ENCODE data around the gene ACSL3.
"Not testable (repeated sequence)": the region's sequence is repeated elsewhere in the genome, so short reads cannot be mapped to it uniquely, and the experiment has no call there.

ACSL3 gene

GRCh38 chr2:222907790-222908441, 47.1 kb downstream of the ACSL3 start:
- DNase-seq (ENCODE audit: extremely low read depth in 1 of 2, low read depth in 1 of 2), result no peak

GRCh38 chr2:222909286-222909685, 48.5 kb downstream of the ACSL3 start:
- DNase-seq (ENCODE audit: extremely low read depth in 1 of 2, low read depth in 1 of 2), result no peak

GRCh38 chr2:222912117-222912516, 51.3 kb downstream of the ACSL3 start:
- DNase-seq (ENCODE audit: extremely low read depth in 1 of 2, low read depth in 1 of 2), result no peak

DNA sequence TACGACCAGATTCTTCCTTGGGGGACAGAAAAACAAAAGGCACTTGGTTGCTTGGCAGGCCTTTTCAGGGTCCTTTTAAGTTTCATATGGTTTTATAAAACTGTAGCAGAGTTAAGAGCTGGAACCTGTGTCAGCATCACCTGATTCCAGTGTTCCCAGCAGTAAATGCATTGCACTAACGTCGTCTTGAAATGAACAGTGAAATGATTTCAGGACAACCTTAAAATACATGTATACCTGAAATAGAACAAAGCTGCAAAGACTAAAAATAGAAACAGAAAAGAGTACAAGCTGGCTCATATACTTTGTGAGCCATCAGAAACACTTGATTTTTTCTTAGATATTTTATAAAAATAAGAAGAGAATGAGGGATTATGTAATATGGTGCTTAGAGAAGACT, 51.9 kb downstream of the ACSL3 start:
- DNase-seq (ENCODE audit: extremely low read depth in 1 of 2, low read depth in 1 of 2), result no peak

DNA sequence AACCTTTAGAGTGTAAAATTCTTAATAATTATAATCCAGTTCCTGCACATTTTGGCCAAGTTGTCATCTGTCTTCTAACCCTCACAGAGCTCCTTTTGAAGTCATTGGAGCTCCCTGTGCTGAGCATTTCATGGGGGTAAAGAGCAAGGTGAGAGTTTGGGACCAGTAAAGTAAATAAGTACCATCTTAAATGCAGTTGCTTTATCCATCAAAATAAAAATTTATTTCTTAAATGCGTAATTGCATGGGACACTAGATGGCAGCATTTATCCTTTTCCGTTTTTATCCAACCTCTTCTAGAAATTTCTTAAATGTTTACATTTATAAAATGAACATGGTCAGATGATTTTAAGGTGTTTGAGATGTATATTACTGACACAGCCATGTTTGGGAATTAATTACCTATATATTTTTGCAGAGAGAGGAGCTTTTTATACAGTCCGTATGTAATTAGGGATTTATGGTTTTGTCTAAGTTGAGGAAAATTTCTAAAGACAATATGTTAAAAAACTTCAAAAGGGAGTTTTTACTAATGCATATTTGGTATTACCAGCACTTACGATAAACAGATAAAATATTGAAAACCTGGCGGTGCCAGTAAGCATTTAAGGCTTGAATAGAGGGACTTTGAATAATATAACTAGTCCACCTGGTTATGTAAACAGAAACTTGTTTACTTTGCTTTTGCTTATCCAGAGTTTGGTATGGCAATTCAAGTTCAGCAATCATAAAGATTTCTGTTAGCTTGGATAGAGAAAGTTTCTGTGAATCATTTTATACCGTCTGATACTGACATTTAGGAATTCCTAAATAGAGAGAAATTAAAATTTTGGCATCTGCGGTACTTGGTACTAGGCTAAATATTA, 54.5 kb downstream of the ACSL3 start:
- no peak for DNase-seq (ENCODE audit: extremely low read depth in 1 of 2, low read depth in 1 of 2)

- no peak for DNase-seq (ENCODE audit: extremely low read depth in 1 of 2, low read depth in 1 of 2)
Observed at GRCh38 chr2:222916229-222917197, 55.7 kb downstream of the ACSL3 start.

DNA sequence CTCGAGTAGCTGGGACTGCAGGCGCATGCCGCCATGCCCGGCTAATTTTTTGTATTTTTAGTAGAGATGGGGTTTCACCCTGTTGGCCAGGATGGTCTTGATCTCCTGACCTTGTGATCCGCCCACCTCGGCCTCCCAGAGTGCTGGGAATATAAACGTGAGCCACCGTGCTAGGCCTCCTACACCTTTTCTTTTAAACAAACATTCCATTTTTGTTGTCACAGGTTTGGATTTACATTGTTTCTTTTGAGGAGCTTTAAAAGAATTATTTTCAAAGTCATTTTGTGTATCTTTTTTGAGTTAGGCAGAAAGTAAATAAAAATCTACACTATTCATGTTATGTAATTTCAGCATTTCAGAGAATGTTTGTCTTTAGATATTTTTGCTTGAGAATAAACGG, 56.4 kb downstream of the ACSL3 start:
- not testable (repeated sequence) for DNase-seq (ENCODE audit: extremely low read depth in 1 of 2, low read depth in 1 of 2)

DNA sequence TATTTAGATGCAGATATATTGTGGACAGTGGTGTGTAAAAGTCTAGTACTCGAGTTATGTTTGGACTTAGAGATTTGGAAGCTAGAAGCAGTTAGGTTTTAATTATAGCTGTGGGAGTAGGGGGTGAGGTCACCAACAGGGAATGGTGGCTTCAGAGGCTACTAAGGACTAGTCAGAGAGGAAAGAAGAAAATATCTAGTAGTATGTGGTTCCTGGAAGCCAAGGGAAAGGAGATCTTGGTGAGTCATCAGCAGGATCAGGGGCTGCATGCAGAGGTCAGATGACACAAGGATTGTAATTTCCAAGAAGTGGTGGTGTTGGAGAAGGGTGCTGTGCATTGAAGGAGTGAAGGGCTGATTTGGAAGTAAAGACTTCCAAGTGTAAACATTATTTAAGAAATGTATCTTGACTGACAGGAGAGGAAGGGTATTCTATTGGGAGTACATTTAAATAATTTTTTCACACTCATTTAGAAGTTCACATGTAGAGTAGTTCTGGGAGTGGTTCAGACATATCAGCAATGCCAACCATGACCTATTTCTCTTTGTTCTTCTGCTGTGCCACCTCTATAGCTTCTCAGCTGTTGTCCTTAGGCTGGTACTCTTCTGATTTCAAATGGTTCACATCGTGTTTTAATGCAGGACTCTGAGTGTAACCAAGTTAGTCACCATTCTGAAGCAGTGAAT, 59.1 kb downstream of the ACSL3 start:
- no peak for DNase-seq (ENCODE audit: extremely low read depth in 1 of 2, low read depth in 1 of 2)

DNA sequence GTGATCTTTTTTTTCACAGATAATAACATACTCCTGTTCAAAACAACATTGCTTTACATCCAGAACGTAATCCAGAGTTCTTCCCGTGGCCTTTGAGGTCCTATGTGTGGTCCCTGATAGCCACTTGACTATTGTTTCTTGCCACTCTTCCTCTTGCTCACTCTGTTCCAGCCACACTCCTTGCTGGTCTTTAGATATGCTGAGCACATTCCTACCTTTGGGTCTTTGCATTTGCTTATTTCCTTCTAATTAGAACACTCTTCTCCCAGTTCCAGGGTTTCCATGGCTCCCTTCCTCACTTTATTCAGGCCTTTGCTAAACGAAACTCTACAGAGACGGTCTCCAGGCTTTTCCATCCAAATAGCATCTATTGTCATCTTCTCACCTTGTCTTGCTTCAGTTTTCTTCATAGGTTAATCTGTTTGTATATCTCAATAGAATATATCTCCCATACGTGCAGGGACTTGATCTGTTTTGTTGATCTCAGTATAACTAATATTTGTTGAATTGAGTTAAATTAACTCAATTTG, 59.9 kb downstream of the ACSL3 start:
- no peak for DNase-seq (ENCODE audit: extremely low read depth in 1 of 2, low read depth in 1 of 2)

DNA sequence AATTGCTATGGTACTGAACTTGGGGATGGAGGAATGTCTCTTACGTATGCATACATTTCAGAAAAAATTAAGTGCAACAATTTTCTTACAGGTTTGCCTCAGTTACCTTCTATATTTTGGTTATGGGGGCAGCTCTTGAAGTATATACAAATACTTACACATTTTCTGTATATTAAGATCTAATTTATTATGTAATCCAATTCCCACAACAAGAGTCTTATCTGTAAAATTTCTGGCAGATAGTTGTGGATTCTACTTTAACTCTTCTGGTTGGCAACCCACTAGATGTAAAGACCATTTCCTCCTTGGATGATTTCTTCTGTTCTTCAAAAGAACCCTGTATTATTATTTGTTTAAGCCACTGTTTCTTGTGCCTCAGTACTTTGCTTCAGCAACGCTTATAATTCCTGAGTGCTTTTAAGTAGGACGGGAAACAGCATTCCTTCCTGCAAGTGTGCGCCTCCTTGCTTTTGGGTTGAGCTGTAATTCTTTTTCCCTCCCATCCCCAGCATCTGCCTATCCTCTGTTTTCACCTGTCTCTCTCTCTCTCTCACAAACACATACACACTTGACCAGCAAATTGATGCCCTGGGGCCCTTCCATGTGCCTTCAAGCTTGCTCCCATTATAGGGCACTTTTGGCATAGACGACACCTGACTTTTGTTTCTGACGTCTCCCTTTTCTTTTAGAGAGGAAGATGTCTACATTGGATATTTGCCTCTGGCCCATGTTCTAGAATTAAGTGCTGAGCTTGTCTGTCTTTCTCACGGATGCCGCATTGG, 61.4 kb downstream of the ACSL3 start:
- DNase-seq (ENCODE audit: extremely low read depth in 1 of 2, low read depth in 1 of 2), result no peak

DNA sequence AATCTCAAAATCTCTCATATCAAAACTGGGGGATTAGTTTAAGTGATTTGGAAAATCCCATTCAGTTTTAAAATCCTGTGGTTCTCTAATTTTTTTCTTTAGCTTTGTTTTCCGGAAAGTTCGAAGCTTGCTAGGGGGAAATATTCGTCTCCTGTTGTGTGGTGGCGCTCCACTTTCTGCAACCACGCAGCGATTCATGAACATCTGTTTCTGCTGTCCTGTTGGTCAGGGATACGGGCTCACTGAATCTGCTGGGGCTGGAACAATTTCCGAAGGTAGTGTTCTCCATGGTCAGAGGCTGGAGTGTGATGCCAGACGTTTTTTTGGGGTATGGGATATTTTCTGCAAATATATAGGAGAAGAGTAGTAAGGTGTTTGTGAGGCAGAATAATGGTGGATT, 66.1 kb downstream of the ACSL3 start:
- DNase-seq (ENCODE audit: extremely low read depth in 1 of 2, low read depth in 1 of 2), result no peak

DNA sequence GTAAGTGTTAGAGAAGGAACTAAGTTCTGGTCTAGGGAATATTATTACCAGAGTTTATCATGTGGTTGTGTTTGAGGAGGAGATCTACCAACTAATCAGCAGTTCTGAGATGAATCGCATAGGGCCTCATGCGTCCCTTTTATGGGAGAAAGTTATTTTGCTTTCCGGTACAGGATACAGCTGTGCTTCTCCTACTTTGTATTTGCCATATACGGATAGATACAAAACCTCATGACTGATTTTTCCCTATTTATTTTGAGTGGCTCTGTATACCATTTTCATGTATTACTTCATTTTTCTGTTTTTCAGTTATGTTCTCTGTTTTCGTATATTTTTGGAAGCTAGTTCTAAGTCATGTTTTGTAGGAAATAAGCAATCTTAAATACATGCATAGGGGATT, 66.8 kb downstream of the ACSL3 start:
- DNase-seq (ENCODE audit: extremely low read depth in 1 of 2, low read depth in 1 of 2), result no peak

GRCh38 chr2:222928335-222928734, 67.5 kb downstream of the ACSL3 start:
- DNase-seq (ENCODE audit: extremely low read depth in 1 of 2, low read depth in 1 of 2), result no peak

DNA sequence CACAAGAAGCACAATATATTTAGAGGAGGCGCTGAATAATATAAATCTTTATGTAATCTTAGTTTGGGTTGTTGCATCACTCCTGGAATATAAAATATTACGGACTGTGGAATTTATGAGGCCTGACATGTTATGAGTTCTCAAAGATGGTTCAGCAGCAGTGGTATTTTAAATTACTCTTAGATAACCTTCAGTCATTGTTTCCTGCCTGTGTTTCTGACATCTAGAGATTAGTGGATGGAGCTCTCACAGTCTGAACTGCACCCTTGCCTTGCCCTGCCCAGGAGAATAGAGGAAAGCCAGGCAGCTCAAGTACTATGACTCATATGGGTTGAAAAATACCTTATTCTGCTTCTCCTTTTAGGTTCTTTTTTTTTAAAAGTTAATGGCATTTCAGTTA, 70.0 kb downstream of the ACSL3 start:
- no peak for DNase-seq (ENCODE audit: extremely low read depth in 1 of 2, low read depth in 1 of 2)

- DNase-seq (ENCODE audit: extremely low read depth in 1 of 2, low read depth in 1 of 2), result no peak
Observed at GRCh38 chr2:222931659-222932058, 70.8 kb downstream of the ACSL3 start.

DNA sequence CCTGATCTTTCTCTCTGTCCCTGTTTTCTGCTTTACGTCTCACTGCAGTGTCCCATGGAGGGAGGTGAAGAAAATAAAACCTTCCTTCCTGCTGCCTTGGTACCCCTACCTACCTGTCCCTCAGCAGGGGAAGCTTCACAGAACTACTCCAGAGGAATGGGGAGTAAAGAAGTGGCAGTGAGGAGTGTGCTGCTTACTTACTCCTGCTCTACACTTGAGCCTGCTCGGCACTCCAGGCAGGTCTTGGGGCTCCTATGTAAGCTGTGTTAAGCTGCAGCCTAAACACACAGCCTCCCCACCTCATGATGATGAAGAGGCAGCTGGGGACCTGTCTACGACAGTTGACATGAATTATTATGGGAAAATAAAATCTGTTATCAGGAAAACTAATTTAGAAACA, 72.6 kb downstream of the ACSL3 start:
- DNase-seq (ENCODE audit: extremely low read depth in 1 of 2, low read depth in 1 of 2), result no peak

DNA sequence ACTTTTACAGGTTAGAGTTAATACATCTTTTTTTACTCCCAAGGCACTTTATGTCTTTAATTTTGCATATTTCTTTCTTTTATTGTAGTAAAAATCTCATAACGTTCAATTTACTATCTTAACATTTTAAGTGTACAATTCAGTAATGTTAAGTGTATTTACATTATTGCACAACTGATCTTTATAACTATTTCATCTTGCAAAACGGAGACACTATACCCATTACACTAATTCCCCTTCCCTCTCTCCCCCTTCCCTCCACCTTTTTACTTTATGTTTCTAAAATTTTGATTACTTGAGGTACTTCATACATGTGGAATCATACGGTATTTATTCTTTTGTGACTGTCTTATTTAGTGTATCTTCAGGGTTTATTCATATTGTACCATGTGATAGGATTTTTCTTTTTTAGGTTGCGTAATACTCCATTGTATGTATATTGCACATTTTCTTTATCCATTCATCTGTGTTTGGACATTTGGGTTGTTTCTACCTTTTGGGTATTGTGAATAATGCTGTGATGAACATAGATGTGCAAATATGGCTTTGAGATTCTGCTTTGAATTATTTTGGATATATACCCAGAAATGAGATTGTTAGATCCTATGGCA, 75.0 kb downstream of the ACSL3 start:
- DNase-seq (ENCODE audit: extremely low read depth in 1 of 2, low read depth in 1 of 2), result no peak

DNA sequence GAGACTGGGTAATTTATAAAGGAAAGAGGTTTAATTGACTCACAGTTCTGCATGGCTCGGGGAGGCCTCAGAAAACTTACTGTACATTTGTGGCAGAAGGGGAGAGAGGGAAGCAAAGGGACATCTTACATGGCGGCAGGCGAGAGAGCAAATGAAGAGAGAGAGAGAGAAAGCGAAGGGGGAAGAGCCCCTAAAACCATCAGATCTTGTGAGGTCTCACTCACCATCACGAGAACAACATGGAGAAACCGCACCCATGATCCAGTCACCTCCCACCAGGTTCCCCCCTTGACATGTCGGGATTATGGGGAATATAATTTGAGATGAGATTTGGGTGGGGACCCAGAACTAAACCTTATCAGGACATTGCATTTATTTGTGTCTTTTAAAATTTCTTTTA, 75.9 kb downstream of the ACSL3 start:
- DNase-seq (ENCODE audit: extremely low read depth in 1 of 2, low read depth in 1 of 2), result no peak

DNA sequence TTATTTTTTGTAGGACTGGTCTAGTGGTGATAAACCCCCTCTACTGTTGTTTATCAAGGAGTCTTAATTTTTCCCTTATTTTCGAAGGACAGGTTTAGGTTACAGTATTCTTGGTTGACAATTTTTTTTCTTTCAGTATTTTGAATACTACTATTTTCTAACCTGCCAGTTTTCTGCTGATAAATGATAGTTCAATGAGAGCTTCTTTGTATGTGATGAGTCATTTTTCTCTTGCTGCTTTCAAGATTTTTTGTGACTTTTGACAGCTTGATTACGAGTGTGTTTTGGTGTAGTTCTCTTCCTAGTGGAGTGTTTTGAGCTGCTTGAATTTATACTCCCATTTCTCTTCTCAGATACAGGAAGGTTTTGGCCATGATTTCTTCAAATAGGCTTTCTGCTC, 77.5 kb downstream of the ACSL3 start:
- DNase-seq (ENCODE audit: extremely low read depth in 1 of 2, low read depth in 1 of 2), result no peak

Data from activated CD8-positive, alpha-beta memory T cell treated with anti-CD3 and anti-CD28 coated beads for 1 hour (primary cell).